Measurements from ENCODE around the gene SMAD2.

Gene SMAD2

DNA sequence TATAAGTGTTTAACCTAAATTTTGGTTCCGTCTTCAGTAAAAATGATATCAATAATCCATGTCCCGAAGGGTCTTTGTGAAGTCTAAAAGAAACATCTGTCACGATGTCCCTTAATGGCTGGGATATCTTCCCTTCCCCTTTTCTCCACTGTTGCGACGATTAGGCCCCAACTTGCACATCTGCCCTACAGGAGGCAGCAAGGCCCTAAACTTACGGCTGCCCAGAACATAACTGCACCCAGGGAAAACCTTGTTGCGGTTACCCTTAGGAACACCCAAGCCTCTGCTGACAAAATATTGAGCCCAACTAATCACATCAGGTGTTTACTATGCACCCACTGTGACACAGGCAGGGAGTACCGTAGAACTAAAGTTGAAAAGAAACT is 1.3 kb upstream of the SMAD2 start:
- DNase-seq (ENCODE audit: low read depth): no peak

DNA sequence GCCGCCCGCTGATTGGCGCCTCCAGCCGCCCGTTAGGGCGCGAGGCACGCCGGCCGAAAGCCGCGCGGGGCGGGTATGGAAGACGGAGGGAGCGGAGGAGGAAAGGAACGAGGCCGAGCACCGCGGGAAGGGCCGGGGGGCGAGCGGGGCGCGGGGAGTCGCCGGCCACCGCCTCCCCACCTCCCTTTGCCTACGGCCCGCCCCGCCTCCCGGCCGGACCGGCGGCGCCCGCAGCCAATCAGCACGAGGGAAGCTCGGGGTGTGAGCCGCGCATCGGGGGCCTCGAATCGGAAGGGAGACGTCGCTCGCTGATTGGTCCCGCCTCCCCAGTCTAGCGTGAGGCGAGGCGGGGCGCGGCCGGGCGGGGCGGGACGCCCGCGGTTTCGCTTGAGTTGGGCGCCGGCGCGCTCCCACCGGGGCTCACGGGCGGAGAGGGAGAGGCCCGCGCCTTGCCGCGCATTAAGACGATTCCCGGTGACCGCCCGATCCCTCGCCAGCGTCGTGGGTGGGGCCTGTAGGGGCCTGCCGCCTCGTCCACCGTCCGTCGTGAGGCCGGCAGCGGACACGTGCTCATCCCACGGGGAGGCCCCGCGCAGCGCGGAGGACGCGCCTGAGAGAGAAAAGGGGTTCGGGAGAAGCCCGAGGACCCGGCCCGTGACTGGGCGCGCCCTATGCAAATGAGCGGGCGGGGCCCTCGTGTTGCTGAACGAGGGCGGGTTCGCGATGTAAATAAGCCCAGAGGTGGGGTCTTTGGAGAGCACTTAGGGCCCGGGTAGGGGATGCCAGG is 665 bp upstream of the SMAD2 start:
- DNase-seq (ENCODE audit: low read depth): peak; percentile 85

DNA sequence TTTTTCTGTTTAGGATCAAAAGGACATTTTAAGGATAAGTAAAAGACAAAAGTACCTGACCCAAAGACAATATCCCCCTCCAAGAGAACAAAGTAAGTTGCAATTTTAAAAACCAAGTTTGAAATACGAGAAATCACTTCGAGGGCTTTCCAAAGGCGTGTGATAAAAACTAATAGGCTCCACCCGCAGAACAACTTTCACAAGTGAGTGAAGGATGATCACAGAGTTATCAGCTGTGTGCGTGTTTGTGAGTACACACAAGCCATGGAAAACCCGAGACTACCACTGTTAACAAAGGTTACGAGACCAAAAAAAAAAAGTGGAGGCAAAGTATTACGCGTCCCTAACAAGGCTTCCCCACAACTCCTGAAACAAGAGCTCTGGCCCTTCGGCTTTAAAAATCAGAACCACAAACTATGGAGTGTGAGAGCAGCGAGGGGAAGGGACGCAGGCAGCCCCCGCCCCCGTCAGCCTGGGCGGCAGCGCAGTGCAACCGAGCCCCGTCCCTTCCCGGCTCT is 719 bp downstream of the SMAD2 start:
- no peak for DNase-seq (ENCODE audit: low read depth)

DNA sequence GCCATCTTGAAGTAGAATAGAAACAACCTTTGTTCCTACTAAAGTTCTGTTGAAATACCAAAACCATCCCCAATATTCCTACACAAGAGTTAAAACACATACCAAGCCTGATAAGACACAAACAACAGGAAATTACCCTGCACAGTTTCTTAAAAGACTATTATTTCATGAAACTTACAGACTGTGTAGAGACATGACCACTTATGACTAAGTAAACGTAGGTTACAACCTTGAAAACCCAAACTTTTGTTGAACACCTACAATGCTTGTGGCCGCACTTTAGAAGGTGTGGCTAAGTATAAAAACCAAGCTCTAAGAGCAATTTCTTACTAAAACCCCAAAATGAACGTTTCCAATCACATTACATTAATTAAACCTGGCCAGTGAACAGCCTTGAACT is 2.0 kb downstream of the SMAD2 start:
- DNase-seq (ENCODE audit: low read depth): no peak

DNA sequence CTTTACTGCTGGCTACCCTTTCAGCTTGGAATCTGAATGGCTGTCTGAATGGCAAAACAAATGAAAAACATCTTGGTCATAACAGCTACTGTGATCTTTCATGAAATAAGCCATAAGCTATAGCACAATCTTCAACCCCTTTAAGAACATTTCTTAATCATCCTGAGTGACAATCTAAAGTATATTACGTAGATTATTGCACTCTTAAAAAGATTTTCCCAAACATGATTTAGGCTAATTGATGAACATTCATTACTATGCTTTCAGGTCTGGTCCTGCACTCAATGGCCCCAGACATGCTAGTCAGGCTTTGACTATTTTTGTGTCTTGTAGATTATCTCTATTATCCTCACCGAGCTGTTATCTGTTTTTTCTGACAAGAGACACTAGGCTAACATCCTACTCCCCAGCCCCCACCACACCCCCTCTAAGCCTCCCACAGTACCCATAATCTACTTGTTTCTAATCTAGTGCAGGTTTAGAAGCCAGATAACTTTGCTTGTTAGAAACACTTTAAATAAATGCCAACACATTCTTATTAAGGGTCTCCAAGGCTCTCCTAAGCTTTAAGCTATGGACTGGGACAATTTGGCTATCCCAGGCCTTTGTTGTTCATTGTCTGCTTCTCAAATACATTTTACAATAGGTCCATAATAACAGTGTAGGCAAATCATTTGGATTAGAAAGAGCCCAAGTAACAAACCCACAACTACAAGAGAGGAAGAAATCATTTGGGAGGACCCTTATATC is 4.2 kb downstream of the SMAD2 start:
- DNase-seq (ENCODE audit: low read depth): no peak

DNA sequence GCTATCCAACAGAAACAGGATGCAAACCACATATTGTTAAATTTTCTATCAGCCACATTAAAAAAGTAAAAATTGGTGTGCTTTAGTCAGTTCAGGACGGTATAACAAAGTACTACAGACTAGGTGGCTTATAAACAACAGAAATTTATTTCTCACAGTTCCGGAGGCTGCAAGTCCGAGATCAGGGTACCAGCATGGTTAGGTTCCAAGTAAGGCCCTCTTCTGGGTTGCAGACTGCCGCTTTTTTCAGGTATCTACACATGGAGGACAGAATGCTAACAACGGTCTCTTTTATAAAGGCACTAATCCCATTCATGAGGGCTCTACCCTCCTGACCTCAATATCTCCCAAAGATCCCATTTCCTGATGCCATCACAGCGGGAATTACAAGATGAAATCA is 10.5 kb downstream of the SMAD2 start:
- DNase-seq (ENCODE audit: low read depth): no peak

DNA sequence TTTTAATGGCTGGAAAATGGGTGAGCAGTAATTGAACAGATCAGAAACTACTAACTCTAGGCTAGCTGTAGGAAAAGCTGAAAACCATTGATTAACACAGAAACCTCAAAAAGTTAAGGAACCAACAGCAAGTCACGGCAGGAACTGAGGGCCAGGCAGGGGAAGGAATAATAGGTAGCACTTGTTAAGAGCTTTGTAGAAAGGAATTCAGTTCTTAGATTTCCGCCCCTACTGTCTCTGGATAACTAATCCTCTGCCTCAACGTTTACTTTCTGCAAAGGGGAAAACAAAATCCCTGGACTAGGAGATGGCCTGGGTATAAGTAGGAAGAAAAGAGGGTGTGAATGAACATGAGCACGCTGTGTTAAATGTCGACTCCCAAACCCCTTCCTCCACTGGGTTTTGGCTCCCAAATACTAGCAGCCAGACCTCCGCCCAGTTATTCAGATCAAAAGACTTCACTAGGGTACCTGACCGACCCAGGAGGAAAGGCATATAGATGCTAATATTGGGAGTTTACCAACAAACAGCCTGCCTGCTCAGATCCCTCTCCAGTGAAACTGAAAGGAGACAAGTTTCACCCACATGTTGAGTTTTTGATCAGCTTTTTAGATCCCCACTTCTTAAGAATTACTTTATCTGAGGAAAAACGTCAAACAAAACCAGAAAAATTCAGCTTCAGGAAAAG is 12.4 kb downstream of the SMAD2 start:
- DNase-seq (ENCODE audit: low read depth): no peak

DNA sequence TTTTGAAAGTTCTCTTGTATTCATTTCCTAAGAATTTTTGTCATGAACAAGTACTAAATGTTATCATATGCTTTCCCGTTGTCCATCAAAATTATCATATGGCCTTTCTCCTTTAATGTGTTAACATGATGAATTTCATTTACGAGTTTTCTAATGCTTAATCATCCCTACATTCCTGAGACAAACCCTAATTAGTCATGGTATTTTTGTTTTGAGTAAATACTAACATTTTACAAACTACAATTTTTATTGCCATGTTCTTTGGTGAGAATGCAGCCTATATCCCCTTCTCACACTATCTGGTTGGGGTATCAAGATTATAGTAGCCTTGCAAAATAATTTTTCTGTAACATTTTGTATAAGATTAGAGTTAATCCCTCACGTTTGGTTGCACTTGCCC is 14.5 kb downstream of the SMAD2 start:
- DNase-seq (ENCODE audit: low read depth): no peak

DNA sequence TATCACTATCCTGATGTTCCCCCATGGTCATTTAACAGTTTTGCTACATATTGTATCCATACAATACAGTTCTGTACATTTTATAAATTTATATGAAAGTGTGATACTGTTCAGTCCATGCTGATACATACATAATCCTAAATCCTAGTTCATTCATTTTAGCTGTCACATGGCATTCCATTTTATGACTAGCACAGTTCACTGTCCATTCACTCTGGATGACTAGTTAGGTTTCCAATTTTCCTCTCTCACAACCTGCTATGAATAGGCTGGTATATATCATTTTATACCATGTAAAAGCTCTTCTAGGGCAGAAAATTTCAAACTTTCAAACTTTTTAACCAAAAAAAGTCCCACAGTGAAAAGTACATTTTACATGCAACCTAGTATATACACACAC is 15.2 kb downstream of the SMAD2 start:
- DNase-seq (ENCODE audit: low read depth): no peak

DNA sequence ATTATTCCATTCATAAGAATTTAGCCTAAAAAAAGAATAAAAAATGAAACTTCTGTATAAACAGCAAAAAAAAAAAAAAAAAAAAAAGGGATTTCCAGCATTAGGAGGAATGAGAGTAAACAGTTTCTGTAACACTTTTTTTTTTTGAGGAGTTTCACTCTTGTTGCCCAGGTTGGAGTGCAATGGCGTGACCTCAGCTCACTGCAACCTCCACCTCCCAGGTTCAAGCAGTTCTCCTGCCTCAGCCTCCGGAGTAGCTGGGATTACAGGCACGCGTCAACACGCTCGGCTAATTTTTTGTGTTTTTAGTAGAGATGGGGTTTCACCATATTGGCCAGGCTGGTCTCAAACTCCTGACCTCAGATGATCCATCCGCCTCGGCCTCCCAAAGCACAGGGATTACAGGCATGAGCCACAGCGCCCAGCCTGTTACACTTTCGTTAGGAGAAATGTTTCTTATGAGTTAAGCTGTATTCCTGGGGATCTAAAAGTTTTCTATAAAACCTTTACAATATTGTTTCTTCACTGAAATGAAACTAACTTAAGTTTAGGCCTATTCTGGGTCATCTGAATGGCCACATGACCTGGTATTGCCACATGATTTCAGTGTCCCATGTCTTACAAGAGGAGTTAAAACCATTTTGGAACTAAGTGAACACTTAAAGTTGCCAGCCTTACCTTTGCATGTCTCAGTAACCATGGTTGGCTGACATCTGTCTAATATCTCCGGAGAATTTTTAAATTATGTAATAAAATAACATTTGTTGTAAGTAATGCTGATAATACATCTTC is 17.5 kb downstream of the SMAD2 start:
- no peak for DNase-seq (ENCODE audit: low read depth)

DNA sequence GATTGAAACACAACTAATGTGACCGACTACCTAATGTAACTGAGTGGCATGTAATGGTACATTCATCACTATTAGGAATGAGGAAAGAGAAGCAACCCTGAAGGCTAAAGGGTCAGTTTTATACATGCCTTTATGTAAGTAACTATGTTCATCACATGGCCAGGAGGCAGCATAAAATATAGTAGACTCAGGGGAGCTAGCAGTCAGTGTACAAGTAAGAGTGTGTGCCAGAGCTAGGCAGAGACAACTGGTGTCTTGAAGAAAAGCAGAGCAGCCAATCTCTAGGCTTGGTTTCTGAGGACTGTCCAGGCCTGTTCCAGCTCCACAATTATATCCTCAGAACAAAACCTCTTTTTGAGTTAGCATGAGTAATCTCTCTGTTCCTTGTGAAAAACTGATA is 18.1 kb downstream of the SMAD2 start:
- DNase-seq (ENCODE audit: low read depth): no peak

DNA sequence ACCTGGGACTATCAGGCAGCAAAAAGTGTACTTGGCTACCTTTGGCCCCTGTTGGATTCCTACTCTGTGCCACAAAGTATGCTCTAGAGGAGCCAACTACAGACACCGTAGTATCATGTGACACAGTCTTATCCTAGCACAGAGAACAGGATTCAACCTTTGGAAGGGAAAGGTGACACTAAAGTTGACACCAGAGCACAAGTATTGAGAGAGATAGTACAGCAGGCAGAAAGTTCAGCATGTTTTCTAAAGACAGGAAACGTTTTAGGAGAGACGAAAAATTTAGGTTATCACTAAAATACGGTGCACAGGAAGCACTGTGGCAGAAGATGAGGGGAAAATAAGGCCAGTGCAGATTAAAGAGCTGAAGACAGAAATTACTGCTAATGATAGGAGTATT is 18.6 kb downstream of the SMAD2 start:
- DNase-seq (ENCODE audit: low read depth): no peak

DNA sequence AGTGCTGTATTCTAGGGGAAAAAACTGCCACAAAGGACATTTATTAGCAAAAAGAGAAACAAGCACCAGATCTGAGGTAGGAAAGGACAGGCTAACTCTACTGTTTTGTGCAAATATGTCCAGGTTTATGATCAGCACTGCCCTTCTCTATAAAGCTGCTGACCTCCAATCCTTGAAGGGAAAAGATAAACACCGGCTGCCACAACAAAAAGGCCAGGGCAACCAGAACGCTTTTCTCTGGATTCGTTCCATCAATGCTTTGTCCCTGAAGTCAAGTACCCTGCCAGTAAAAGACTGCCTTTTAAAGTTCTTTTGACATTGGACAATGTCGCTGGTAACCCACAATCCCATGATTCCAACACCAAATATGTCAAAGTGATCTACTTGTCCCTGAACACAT is 21.0 kb downstream of the SMAD2 start:
- DNase-seq (ENCODE audit: low read depth): no peak

DNA sequence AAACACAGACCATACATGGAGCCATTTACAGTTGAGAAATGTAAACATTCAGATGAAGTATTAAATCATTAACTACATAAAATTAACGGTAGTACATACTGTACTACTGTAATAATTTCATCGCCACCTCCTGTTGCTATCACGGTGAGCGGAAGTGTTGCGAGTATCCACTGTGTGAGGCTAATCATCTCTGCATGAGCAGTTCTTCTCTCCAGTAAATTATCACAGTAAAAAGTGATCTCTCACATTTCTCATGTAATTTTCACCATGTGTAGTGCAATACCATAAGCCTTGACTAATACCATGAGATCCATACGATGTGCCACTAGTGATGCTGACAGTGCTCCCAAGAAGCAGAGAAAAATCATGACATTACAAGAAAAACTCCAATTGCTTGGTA is 21.9 kb downstream of the SMAD2 start:
- no peak for DNase-seq (ENCODE audit: low read depth)

DNA sequence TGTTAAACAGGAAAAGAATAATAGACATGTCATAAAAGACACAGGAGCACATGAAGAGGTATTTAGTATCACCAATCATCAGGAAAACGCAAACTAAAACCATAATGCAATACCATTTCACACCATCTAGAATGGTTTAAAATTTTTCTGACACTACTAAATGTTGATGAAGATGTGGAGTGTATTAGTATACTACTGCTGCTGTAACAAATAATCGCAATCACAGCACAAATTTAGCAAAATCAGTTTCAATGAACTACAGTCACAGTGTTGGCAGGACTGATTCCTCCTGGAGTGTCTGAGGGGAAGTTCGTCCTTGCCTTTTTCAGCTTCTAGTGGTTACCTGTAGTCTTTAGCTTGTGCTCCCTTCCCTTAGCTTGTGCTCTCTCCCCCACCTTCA is 24.1 kb downstream of the SMAD2 start:
- no peak for DNase-seq (ENCODE audit: low read depth)

DNA sequence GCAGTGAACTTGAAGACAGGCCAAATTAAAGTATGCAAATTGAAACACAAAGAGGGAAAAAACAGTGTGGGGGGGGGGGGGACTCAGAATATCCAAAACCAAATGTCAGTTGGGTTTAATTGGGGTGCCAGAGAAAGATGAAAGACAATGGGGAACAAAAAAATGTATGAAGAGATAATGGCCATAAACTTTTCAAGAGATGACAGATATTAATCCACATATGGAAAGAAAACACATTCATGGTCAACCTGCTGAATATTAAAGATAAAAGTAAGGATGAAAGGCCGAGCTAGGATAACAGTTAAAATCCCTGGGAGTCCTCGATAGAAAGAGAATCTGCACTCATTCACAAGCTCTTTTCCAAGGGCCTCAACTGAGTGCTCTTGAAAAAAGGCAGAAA is 26.6 kb downstream of the SMAD2 start:
- no peak for DNase-seq (ENCODE audit: low read depth)

DNA sequence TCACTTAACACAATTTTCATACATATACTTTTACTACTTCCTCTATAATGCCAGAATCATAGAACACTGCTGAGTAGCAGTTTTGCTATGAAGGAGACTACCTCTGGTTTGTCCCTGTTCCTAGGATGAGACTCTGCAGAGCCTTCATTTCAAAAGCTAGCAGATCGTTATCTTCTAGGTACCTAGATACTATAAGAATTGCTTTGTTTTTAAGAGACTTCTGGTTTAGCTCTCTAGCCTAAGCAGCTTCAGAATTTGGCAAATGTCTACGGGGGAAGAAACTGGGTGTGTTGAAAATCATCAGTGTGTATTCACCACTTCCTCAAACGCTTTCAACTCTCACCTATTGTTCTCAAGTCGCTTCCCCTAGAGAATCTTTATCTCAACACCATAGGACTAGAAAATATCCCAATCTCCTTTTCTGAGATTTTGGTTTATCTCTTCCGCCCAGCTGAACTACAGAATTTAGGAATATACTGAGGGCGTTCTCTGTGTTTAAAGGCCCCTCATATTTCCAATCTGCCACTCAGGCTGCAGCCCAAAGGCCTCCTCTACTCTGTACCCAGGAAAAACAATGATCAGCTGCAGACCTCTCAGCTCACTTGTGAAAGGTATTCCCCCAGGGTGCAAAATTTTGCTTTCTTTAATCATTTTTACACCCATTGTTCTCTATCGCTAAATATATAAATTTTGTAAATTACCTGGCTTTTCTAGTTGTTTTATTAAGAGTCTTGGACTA is 28.7 kb downstream of the SMAD2 start:
- DNase-seq (ENCODE audit: low read depth): no peak

DNA sequence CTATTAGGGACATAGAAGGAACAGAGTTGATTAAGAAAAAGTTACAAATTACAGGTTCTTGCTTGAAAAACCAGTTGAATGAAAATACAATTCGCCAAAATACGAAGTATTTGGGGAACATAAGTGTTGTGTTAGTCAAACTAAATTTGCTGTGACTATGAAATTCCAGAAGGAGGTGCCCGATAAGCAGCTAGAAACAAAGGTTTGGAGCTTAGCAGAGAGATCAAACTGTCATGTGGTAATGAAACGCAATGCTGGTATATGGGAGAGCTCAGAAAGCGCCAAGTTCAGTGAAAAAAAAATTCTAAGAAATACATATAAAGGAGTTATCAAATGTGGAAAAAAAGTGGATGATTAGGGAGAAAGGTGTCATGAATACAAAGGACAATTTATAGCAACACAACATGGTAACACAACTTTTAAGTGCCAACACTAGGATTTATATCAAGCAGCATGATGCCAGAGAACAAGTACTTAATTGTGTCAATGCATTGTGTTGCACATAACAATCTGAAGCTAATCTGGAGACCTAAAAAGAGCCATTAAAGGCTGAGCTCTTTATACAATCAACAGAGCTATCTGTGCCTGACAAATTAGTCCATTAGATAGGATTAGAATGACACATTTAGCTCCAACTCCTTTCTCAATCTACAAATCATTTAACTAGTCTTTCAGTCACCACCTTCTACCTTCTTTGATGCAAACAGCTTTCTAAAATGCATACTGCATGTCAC is 31.2 kb downstream of the SMAD2 start:
- no peak for DNase-seq (ENCODE audit: low read depth)

DNA sequence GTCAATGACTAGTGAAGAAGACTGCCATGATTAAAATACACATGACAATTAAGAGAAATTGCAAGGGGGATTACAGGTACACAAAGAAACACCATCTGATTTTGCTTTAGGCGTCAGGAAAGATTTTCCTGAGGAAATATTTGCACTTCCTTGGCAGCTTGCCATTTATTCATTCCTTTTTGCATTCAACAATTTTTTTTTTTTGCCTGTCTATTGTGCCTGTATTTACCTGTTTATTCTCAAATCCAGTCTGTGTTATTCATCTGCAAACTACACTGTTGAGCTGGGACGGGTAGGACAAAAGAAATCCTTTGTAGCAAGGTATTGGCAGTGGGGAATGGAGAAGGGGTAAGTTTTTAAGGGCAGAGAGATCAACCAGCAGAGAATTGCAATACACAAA is 31.8 kb downstream of the SMAD2 start:
- no peak for DNase-seq (ENCODE audit: low read depth)

DNA sequence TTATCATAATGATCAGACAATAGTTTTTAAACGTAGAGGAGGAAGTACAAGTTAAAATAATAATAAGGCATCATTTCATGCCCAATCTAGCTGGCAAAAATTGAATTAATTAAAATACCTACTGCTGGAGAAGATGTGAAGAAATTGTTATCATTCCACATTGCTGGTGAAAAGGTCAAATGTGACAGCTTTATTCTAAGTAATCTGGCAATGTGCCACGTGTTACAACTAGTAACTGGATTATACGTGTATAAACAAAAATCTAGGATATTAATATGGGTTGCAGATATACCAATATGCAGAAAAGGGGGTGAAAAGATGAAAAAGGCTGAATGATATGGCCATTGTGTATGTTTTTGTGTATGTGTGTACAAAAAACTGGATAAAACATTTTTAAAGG is 32.4 kb downstream of the SMAD2 start:
- no peak for DNase-seq (ENCODE audit: low read depth)
